Right lobe of liver (tissue), 6 donors: ENCODE results near the gene ZBTB39. TPM values are rescaled to one million over a fixed set of nuclear protein-coding genes. Genes with fewer than 3 reads are reported as not detected.

Experiments
- ATAC-seq, 4 donors: fragments of 200-7000 bp; cut with Tn5 transposase; one replicate each; pipeline ENCODE4 v1.9.1; 2020; ENCODE audit warnings: mild to moderate bottlenecking in 4 of 4, moderate library complexity in 4 of 4
- DNase-seq, 3 donors: peaks; one replicate each; pipeline ENCODE4 v3.0.0-alpha.2; 2020
- H3K27ac ChIP-seq, 3 donors: fragments of 200-600 bp; one replicate each; pipeline ENCODE4 v1.8.0; 2022
- H3K27me3 ChIP-seq, 2 donors: fragments of 200-600 bp; one replicate each; pipeline ENCODE4 v1.8.0; 2022
- H3K36me3 ChIP-seq, 4 donors: fragments of 200-600 bp; sonication (generic) in 1 of 4; one replicate each; pipeline versions ENCODE4 v1.5.1 to v1.8.0; 2017 to 2022; ENCODE audit warnings: control low read depth in 1 of 4
- H3K4me1 ChIP-seq, 4 donors: fragments of 200-600 bp; sonication (generic) in 1 of 4; one replicate each; pipeline versions ENCODE4 v1.5.1 to v1.8.0; 2017 to 2022; ENCODE audit warnings: control low read depth in 1 of 4
- H3K4me3 ChIP-seq, 3 donors: fragments of 200-600 bp; one replicate each; pipeline ENCODE4 v1.8.0; 2022
- H3K9me3 ChIP-seq, 4 donors: fragments of 200-600 bp; sonication (generic) in 1 of 4; one replicate each; pipeline versions ENCODE4 v1.5.1 to v1.8.0; 2017 to 2022; ENCODE audit warnings: control low read depth in 1 of 4
- CTCF ChIP-seq, 4 donors: fragments of 200-600 bp in 3 of 4; fragments of 450-650 bp in 1 of 4; IDR thresholded peaks; one replicate each; pipeline versions ENCODE4 v1.5.1 to v1.8.0; 2016 to 2022; ENCODE audit warnings: antibody characterized with exemption in 4 of 4, mild to moderate bottlenecking in 2 of 4
- POLR2A ChIP-seq: fragments of 450-650 bp; IDR thresholded peaks from one replicate; pipeline ENCODE4 v1.6.1; 2017; ENCODE audit warnings: antibody characterized with exemption, mild to moderate bottlenecking
- WGBS: methylation state at CpG from one replicate; pipeline ENCODE4 v1.1.6; 2018; ENCODE audit warnings: low coverage, low lambda C conversion rate; ENCODE audit not compliant: insufficient coverage; ENCODE audit errors: missing lambda C conversion rate; 5-methylcytosine and 5-hydroxymethylcytosine counted together
- intact Hi-C, 2 donors: fragments of 100-400 bp; cut with DNase I; formaldehyde crosslinking; loops; one replicate each; pipeline versions ENCODE4 v1.11.2 to v1.14.1; 2022
- total RNA-seq, 6 experiments: library from RNA; depleted of rRNA in 2 of 6; stranded (reverse); fragments of >200 nt in 2 of 6; fragmentation: NEBNext Ultra II Directional in 3 of 6; extraction: Animal tissue kit (Norgen Biotek cat#: 25700) in 3 of 6; gene quantifications; one replicate each; pipeline versions ENCODE4 v1.1.0 to v1.2.4, GENCODE V29; 2016 to 2023
- donor health status: DM: no; HTN: yes; CAD: no.
- donor health status: DM: no; HTN: no; CAD: no.
- donor health status: DM: no; HTN: no; CAD: no.
- donor health status: DM: no; HTN: yes; CAD: no.
- donor health status: DM: no; HTN: yes; CAD: no.

The ZBTB39 gene
- total RNA-seq, 6 experiments from 2014 or later = 1.8 to 3.7 (median 3.3) TPM

- intact Hi-C loops = no loop called here
- 48% methylated on average over 3 of the region's 10 CpGs for WGBS
- ATAC-seq (peak; percentile 18 to 60 (median 41)), DNase-seq (no peak)
- Histone ChIP-seq H3K27me3 (no peaks in the 10 kb centered on the region), H3K9me3 (no peaks in the 10 kb centered on the region), H3K4me3 (no peak overlapping the region), H3K27ac (no peak overlapping the region), H3K4me1 (no peaks in the 10 kb centered on the region), H3K36me3 (no peaks in the 10 kb centered on the region)
- TF ChIP-seq POLR2A = no peak
- no peak for TF ChIP-seq CTCF (IDR thresholded peaks at IDR 0.05)
These were observed 40.9 kb upstream of the ZBTB39 start for GRCh38 chr12:57046947-57047890.

GRCh38 chr12:57046086-57046791, 39.9 kb upstream of the ZBTB39 start:
- DNase-seq = no peak
- H3K36me3 ChIP-seq = no peaks in the 10 kb centered on the region
- H3K9me3 ChIP-seq = no peaks in the 10 kb centered on the region
- no peaks in the 10 kb centered on the region for H3K27me3 ChIP-seq
- WGBS = 50% methylated on average over 5 of the region's 6 CpGs
- intact Hi-C loops = no loop called here
- TF ChIP-seq POLR2A = no peak
- no peak for TF ChIP-seq CTCF (IDR thresholded peaks at IDR 0.05)
- no peak overlapping the region for H3K27ac ChIP-seq
- H3K4me1 ChIP-seq = no peaks in the 10 kb centered on the region
- no peak overlapping the region for H3K4me3 ChIP-seq
- ATAC-seq = peak in 2 of 4 donors; percentile 23 to 27

- Histone ChIP-seq H3K36me3 (no peaks in the 10 kb centered on the region), H3K27ac (no peak overlapping the region), H3K4me1 (no peaks in the 10 kb centered on the region), H3K9me3 (no peaks in the 10 kb centered on the region), H3K27me3 (no peaks in the 10 kb centered on the region), H3K4me3 (no peak overlapping the region)
- no peak for TF ChIP-seq POLR2A
- no peak for TF ChIP-seq CTCF (IDR thresholded peaks at IDR 0.05)
- ATAC-seq = no peak
- intact Hi-C loops = no loop called here
- no peak for DNase-seq
- 89% methylated on average over 3 of the region's 3 CpGs for WGBS
These were observed 38.5 kb upstream of the ZBTB39 start for GRCh38 chr12:57044889-57045288.

- Histone ChIP-seq H3K36me3 (no peaks in the 10 kb centered on the region), H3K4me3 (no peak overlapping the region), H3K4me1 (no peaks in the 10 kb centered on the region), H3K9me3 (no peaks in the 10 kb centered on the region), H3K27me3 (no peaks in the 10 kb centered on the region), H3K27ac (no peak overlapping the region)
- ATAC-seq = no peak
- TF ChIP-seq CTCF (IDR thresholded peaks at IDR 0.05) (no peak), POLR2A (no peak)
- no peak for DNase-seq
- intact Hi-C loops = no loop called here
- WGBS = 84% methylated on average over 5 of the region's 6 CpGs
These were observed 38.1 kb upstream of the ZBTB39 start for GRCh38 chr12:57044468-57044867.
